ENCODE measurements around the gene SMKR1.
A peak's percentile ranks its signal among the peaks of the same experiment; 100 is the strongest.
"Not testable (repeated sequence)": the region's sequence is repeated elsewhere in the genome, so short reads cannot be mapped to it uniquely, and the experiment has no call there.

Gene SMKR1

GRCh38 chr7:129529643-129530042 lies 27.3 kb downstream of the SMKR1 start:
- no peak for DNase-seq (ENCODE audit: low read depth)

GRCh38 chr7:129530795-129531391 lies 28.6 kb downstream of the SMKR1 start:
- peak; percentile 18 for DNase-seq (ENCODE audit: low read depth)

- DNase-seq (ENCODE audit: low read depth) = no peak
These were observed 29.4 kb downstream of the SMKR1 start for GRCh38 chr7:129531721-129532120.

- no peak for DNase-seq (ENCODE audit: low read depth)
These were observed 30.0 kb downstream of the SMKR1 start for GRCh38 chr7:129532375-129532774.

- DNase-seq (ENCODE audit: low read depth) = not testable (repeated sequence)
These were observed 32.4 kb downstream of the SMKR1 start for GRCh38 chr7:129534558-129535274.

GRCh38 chr7:129535896-129536295 lies 33.6 kb downstream of the SMKR1 start:
- peak; percentile 16 for DNase-seq (ENCODE audit: low read depth)

- no peak for DNase-seq (ENCODE audit: low read depth)
These were observed 34.0 kb downstream of the SMKR1 start for GRCh38 chr7:129536323-129536722.

GRCh38 chr7:129538790-129539189 lies 36.5 kb downstream of the SMKR1 start:
- no peak for DNase-seq (ENCODE audit: low read depth)

GRCh38 chr7:129540340-129540739 lies 38.0 kb downstream of the SMKR1 start:
- no peak for DNase-seq (ENCODE audit: low read depth)

GRCh38 chr7:129544700-129545099 lies 42.4 kb downstream of the SMKR1 start:
- DNase-seq (ENCODE audit: low read depth) = no peak

GRCh38 chr7:129550693-129551360 lies 48.5 kb downstream of the SMKR1 start:
- DNase-seq (ENCODE audit: low read depth) = no peak

- peak; percentile 22 for DNase-seq (ENCODE audit: low read depth)
These were observed 51.6 kb downstream of the SMKR1 start for GRCh38 chr7:129553899-129554461.

- no peak for DNase-seq (ENCODE audit: low read depth)
These were observed 54.3 kb downstream of the SMKR1 start for GRCh38 chr7:129556607-129557133.

GRCh38 chr7:129557686-129558481 lies 55.6 kb downstream of the SMKR1 start:
- no peak for DNase-seq (ENCODE audit: low read depth)

- DNase-seq (ENCODE audit: low read depth) = no peak
These were observed 57.2 kb downstream of the SMKR1 start for GRCh38 chr7:129559564-129559963.

GRCh38 chr7:129560831-129561230 lies 58.5 kb downstream of the SMKR1 start:
- no peak for DNase-seq (ENCODE audit: low read depth)

- DNase-seq (ENCODE audit: low read depth) = no peak
These were observed 59.5 kb downstream of the SMKR1 start for GRCh38 chr7:129561677-129562359.
